ENCODE results near the gene RAC3. TPM values are rescaled to one million over a fixed set of nuclear protein-coding genes. Genes with fewer than 3 reads are reported as not detected.

Gene RAC3
- total RNA-seq, 6 experiments from 2014 or later = 3.4 to 9.0 (median 5.4) TPM

DNA sequence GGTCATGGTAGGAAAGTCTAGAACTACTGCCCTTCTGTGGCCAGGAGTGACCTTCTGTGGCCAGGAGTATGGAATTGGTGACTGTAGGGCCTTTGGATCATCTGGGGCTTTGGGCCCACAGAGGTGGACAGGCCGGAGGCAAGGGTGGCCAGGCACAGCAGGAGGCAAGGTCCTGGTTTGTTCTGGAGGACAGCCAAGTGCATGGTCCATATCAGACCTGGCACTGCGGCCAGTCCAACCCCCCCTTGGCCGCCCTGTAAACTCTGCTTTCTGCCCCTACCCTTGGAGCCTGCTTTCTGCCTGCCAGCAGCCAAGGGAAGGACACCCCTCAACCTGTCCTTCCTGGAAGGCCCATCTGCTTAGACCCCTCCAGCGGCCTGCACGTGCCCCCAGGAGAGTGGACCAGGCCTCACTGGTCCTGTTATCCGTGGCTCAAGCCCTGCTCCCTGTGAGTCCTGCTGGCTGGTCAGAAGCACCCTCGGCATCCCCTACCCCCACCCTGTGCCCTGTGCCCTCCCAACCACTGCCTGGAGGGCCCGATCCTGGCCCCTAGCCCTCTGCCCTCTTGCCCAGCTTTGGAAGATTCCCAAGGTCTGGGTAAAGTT lies 8.3 kb downstream of the RAC3 start:
- H3K9me3 ChIP-seq = no peaks in the 10 kb centered on the region

DNA sequence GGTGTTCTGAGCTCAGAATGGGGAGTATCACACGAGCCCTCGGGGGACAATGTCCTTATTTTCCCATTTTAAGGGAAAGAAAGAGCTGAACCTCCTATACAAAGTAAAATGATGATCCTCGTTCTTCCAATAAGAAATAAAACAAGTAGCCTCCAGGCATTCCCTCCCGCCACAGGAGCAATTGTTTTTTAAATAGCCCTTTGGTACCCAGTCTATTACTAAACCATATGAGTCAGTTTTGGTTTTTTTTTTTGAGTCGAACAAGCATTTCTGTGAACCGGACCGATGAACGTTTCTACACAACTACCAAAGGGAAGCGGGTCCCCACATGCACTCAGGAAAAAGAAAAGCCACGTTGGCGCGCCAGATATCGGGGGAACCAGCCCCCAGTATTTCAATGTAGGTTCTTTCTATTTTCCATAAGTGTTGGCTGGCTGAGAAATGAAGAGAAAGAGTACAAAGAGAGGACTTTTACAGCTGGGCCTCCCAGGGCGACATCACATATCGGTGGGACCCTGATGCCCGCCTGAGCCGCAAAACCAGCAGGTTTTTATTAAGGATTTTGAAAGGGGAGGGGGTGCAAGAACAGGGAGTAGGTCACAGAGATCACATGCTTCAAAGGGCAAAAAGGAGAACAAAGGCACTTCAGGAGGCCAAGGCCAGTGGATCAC lies 9.8 kb downstream of the RAC3 start:
- TF ChIP-seq POLR2A (IDR thresholded peaks at IDR 0.05) = no peak
- TF ChIP-seq CTCF (IDR thresholded peaks at IDR 0.05) = no peak
- H3K4me3 ChIP-seq = no peak overlapping the region
- peaks cover 0 to 5% (median 0%) of the 10 kb centered on the region in 4 donors for H3K36me3 ChIP-seq
- 74% methylated on average over 17 of the region's 17 CpGs for WGBS (ENCODE audit: insufficient coverage, low coverage, low lambda C conversion rate, missing lambda C conversion rate)
- intact Hi-C loops (cut with DNase I) = no loop called here
- ATAC-seq = no peak
- H3K27me3 ChIP-seq = no peaks in the 10 kb centered on the region
- peak overlapping the region in 2 of 3 donors; percentile 21 to 89 for H3K27ac ChIP-seq
- no peak for DNase-seq
- no peaks in the 10 kb centered on the region for H3K9me3 ChIP-seq
- peaks cover 0 to 33% (median 16%) of the 10 kb centered on the region in 4 donors for H3K4me1 ChIP-seq

More for the DNA sequence above, 8.3 kb downstream of the RAC3 start:
- TF ChIP-seq CTCF (IDR thresholded peaks at IDR 0.05) (no peak), POLR2A (IDR thresholded peaks at IDR 0.05) (no peak)
- peak; percentile 79 to 96 (median 92) for DNase-seq
- Histone ChIP-seq H3K27me3 (no peaks in the 10 kb centered on the region), H3K4me3 (no peak overlapping the region), H3K36me3 (peaks cover 0 to 16% (median 0%) of the 10 kb centered on the region in 4 donors), H3K27ac (peak overlapping the region in 2 of 3 donors; percentile 72 to 89), H3K4me1 (peaks cover 0 to 47% (median 16%) of the 10 kb centered on the region in 4 donors)
- 43% methylated on average over 4 of the region's 8 CpGs for WGBS (ENCODE audit: insufficient coverage, low coverage, low lambda C conversion rate, missing lambda C conversion rate)
- intact Hi-C loops (cut with DNase I) = loop anchor here (10.0 kb wide), 2 partner anchors 45 to 55 kb away; partner anchors contain the start of gene FASN (in 1 of the 2)
- peak; percentile 54 to 72 (median 64) for ATAC-seq

GRCh38 chr17:82042649-82043048 lies 11.2 kb downstream of the RAC3 start:
- DNase-seq (no peak), ATAC-seq (no peak)
- H3K27me3 ChIP-seq = no peaks in the 10 kb centered on the region
- peaks cover 0 to 3% (median 0%) of the 10 kb centered on the region in 4 donors for H3K36me3 ChIP-seq
- no peak overlapping the region for H3K27ac ChIP-seq
- intact Hi-C loops (cut with DNase I) = no loop called here
- H3K4me3 ChIP-seq = no peak overlapping the region
- peaks cover 0 to 30% (median 14%) of the 10 kb centered on the region in 4 donors for H3K4me1 ChIP-seq
- H3K9me3 ChIP-seq = no peaks in the 10 kb centered on the region
- WGBS (ENCODE audit: insufficient coverage, low coverage, low lambda C conversion rate, missing lambda C conversion rate) = no CpG with 5 or more reads among the region's 9 CpGs
- TF ChIP-seq POLR2A (IDR thresholded peaks at IDR 0.05) (no peak), CTCF (IDR thresholded peaks at IDR 0.05) (no peak)

DNA sequence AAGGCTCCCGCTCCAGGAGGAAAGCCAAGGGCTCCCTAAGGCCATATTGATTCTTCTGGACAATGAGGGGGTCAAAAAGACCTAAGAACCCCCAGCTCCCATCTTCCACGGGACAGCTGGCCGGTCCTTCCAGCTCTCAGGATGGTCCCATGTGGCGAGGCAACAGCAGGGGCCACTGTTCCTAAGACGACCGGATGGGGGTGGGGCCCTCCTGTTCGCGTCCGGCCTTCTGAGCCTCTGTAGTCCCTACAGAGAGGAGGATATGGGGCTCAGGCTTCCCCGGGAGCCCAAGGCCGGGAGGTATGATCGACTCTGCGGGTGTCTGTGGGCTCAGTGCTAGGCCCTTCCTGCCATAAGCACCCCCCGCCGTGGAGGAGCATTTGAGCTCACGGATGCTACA lies 12.0 kb downstream of the RAC3 start:
- peaks cover 0 to 3% (median under 1%) of the 10 kb centered on the region in 4 donors for H3K36me3 ChIP-seq
- DNase-seq = no peak
- intact Hi-C loops (cut with DNase I) = no loop called here

More for the DNA sequence above, 12.0 kb downstream of the RAC3 start:
- Histone ChIP-seq H3K4me3 (no peak overlapping the region), H3K27me3 (no peaks in the 10 kb centered on the region), H3K27ac (no peak overlapping the region), H3K4me1 (peaks cover 0 to 35% (median 15%) of the 10 kb centered on the region in 4 donors), H3K9me3 (no peaks in the 10 kb centered on the region)
- ATAC-seq = no peak
- 82% methylated on average over 9 of the region's 16 CpGs for WGBS (ENCODE audit: insufficient coverage, low coverage, low lambda C conversion rate, missing lambda C conversion rate)
- TF ChIP-seq POLR2A (IDR thresholded peaks at IDR 0.05) = no peak
- TF ChIP-seq CTCF (IDR thresholded peaks at IDR 0.05) = no peak

Measured in right lobe of liver (tissue), 6 donors.